ENCODE data around the gene ASTN2. TPM values are rescaled to one million over a fixed set of nuclear protein-coding genes. Genes with fewer than 3 reads are reported as not detected.

ASTN2 gene
- total RNA-seq, 4 donors from 2014 or later: 3.3 to 10.2 (median 6.3) TPM

DNA sequence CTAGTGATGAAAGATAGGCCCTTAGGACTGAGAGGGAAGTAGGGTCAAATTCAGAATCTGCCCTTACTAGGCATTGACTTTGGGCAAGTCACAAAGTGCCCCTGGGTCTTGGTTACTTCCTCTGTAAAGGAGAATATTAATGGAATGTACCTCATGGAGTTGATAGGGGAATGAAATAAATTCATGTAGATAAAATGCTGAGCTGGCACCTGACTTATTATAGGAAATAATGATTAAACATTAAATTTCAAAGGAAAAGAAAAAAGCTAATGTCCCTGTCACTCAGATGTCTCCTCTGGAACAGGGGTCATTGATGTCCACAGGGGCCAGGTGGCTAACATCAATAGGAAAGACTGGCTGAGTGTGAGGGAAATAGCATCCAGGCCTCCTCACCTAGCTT is 406.4 kb downstream of the ASTN2 start:
- no peak overlapping the region for H3K4me3 ChIP-seq
- no peaks in the 10 kb centered on the region for H3K4me1 ChIP-seq
- no peaks in the 10 kb centered on the region for H3K9me3 ChIP-seq
- no peaks in the 10 kb centered on the region for H3K27me3 ChIP-seq
- no peaks in the 10 kb centered on the region for H3K36me3 ChIP-seq
- TF ChIP-seq CTCF (IDR thresholded peaks at IDR 0.05) (no peak), POLR2A (IDR thresholded peaks at IDR 0.05) (no peak)
- H3K27ac ChIP-seq: no peak overlapping the region
- DNase-seq: no peak

GRCh38 chr9:117002686-117003085 is 412.2 kb downstream of the ASTN2 start:
- Histone ChIP-seq H3K27ac (no peak overlapping the region), H3K4me3 (no peak overlapping the region), H3K36me3 (no peaks in the 10 kb centered on the region), H3K9me3 (no peaks in the 10 kb centered on the region), H3K4me1 (no peaks in the 10 kb centered on the region), H3K27me3 (no peaks in the 10 kb centered on the region)
- DNase-seq: no peak
- TF ChIP-seq CTCF (IDR thresholded peaks at IDR 0.05) (no peak), POLR2A (IDR thresholded peaks at IDR 0.05) (no peak)

GRCh38 chr9:117000834-117001233 is 414.0 kb downstream of the ASTN2 start:
- Histone ChIP-seq H3K27me3 (no peaks in the 10 kb centered on the region), H3K27ac (no peak overlapping the region), H3K36me3 (no peaks in the 10 kb centered on the region), H3K9me3 (no peaks in the 10 kb centered on the region), H3K4me1 (no peaks in the 10 kb centered on the region), H3K4me3 (no peak overlapping the region)
- TF ChIP-seq POLR2A (IDR thresholded peaks at IDR 0.05) (no peak), CTCF (IDR thresholded peaks at IDR 0.05) (no peak)
- DNase-seq: no peak

GRCh38 chr9:117000196-117000723 is 414.6 kb downstream of the ASTN2 start:
- TF ChIP-seq CTCF (IDR thresholded peaks at IDR 0.05) (no peak), POLR2A (IDR thresholded peaks at IDR 0.05) (no peak)
- Histone ChIP-seq H3K27ac (no peak overlapping the region), H3K9me3 (no peaks in the 10 kb centered on the region), H3K36me3 (no peaks in the 10 kb centered on the region), H3K4me1 (no peaks in the 10 kb centered on the region), H3K27me3 (no peaks in the 10 kb centered on the region), H3K4me3 (no peak overlapping the region)
- DNase-seq: no peak

DNA sequence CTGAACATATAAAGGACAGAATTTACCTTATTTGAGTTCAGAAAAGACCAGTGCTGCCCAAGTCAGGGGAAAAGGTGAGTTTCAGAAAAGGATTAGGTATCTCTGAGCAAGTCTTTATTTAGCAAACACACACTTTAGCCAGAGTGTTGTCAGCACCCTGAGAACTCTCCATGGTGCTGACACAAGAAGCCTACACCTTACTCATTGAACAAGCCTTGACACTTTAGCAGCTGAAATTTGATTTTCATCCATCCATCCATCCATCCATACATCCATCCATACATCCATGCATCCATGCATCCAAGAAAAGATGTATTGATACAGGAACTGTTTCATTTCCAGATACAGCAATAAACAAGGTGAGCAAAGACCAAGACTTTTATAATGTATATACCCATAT is 416.6 kb downstream of the ASTN2 start:
- Histone ChIP-seq H3K4me1 (no peaks in the 10 kb centered on the region), H3K4me3 (no peak overlapping the region), H3K27me3 (no peaks in the 10 kb centered on the region), H3K9me3 (no peaks in the 10 kb centered on the region), H3K27ac (no peak overlapping the region), H3K36me3 (no peaks in the 10 kb centered on the region)
- DNase-seq: no peak
- TF ChIP-seq POLR2A (IDR thresholded peaks at IDR 0.05) (no peak), CTCF (IDR thresholded peaks at IDR 0.05) (no peak)

DNA sequence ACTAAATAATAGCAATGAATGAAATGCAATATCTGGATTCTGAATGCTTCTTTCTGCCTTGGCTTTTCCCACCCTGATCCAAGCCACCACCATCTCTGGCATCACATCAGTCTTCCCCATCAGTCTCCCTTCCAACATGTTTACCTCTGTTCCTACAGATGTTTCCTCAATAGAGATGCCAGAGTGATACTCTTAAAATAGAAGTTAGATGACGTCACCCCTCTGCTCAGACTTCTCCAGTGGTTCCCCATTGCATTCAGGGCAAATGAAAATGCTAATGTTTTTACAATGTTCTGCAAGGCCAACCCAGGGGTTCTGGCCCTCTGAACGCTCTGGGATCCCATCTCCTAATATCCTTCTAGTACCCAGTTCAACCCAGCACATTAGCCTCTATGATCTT is 422.0 kb downstream of the ASTN2 start:
- Histone ChIP-seq H3K27ac (no peak overlapping the region), H3K36me3 (no peaks in the 10 kb centered on the region), H3K27me3 (no peaks in the 10 kb centered on the region), H3K4me3 (no peak overlapping the region), H3K4me1 (no peaks in the 10 kb centered on the region), H3K9me3 (no peaks in the 10 kb centered on the region)
- DNase-seq: no peak
- TF ChIP-seq CTCF (IDR thresholded peaks at IDR 0.05) (no peak), POLR2A (IDR thresholded peaks at IDR 0.05) (no peak)

Measured in Peyer's patch (tissue), 4 donors.